Stromal cell of bone marrow (primary cell): ENCODE results near the gene IGDCC3.
A peak's percentile ranks its signal among the peaks of the same experiment; 100 is the strongest.

Source experiments
- DNase-seq: peaks from one replicate; pipeline ENCODE4 v3.0.0-alpha.2; 2012; ENCODE audit warnings: low read depth

Gene IGDCC3

GRCh38 chr15:65289261-65289854 lies 88.4 kb downstream of the IGDCC3 start:
- DNase-seq: no peak

GRCh38 chr15:65287520-65287855 lies 90.3 kb downstream of the IGDCC3 start:
- DNase-seq: no peak

- DNase-seq: peak; percentile 65
These were observed 90.9 kb downstream of the IGDCC3 start, which contains the start of gene PARP16 for GRCh38 chr15:65286704-65287519. Gene PARP16 (minus strand): TSS chr15:65286883. CDS start chr15:65286426, 457 bp downstream.

GRCh38 chr15:65286069-65286703 lies 91.6 kb downstream of the IGDCC3 start:
- no peak for DNase-seq

- DNase-seq: no peak
These were observed 92.3 kb downstream of the IGDCC3 start for GRCh38 chr15:65285291-65286068.

- no peak for DNase-seq
These were observed 99.3 kb downstream of the IGDCC3 start for GRCh38 chr15:65278480-65278879.
